Esophagus muscularis mucosa (tissue), 3 donors: ENCODE data around the gene GNG13.

ENCODE experiments used
- POLR2A ChIP-seq: fragments of 450-650 bp; IDR thresholded peaks from one replicate; pipeline ENCODE4 v1.6.1; 2017; ENCODE audit warnings: antibody characterized with exemption, moderate library complexity, mild to moderate bottlenecking, low read depth
- POLR2AphosphoS5 ChIP-seq, 2 donors: sonication (generic); formaldehyde crosslinking; IDR thresholded peaks; one replicate each; pipeline ENCODE4 v1.6.1; 2017; ENCODE audit warnings: antibody characterized with exemption in 2 of 2
- TF ChIP-seq, protein P1 (sequence below), 3 experiments: fragments of 200-600 bp in 2 of 3; fragments of 450-650 bp in 1 of 3; sonication (generic) in 2 of 3; IDR thresholded peaks; one replicate each; pipeline ENCODE4 v1.5.1; 2017 to 2019; ENCODE audit warnings: antibody characterized with exemption in 3 of 3, mild to moderate bottlenecking in 2 of 3, moderate library complexity in 1 of 3

DNA sequence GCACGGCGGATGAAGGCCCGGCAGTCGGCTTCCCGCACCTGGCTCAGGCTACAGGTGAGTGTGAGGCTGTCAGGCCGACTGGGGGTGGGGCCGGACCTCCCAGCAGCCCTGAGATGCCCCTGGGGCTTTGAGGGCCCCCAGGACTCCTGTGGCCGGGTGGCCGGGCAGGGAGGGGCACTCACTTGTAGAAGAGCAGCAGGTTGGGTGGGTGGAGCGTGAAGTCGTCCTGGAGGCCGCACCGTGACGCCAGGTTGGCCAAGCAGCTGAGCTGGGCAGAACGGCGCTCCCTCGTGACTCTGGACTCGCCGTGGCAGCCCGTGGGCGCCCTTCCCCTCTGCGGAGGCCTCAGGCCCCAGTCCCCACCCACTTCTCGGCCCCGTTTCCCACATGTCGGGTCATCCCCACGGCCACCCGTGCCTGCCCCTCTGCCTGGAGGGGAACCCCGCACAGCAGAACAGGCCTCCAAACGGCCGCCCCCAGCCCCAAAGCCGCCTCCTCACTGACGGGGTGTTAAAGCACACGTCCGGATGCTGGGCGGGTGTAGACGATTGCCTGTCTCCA is 25.2 kb downstream of the GNG13 start:
- TF ChIP-seq, protein P1, sequence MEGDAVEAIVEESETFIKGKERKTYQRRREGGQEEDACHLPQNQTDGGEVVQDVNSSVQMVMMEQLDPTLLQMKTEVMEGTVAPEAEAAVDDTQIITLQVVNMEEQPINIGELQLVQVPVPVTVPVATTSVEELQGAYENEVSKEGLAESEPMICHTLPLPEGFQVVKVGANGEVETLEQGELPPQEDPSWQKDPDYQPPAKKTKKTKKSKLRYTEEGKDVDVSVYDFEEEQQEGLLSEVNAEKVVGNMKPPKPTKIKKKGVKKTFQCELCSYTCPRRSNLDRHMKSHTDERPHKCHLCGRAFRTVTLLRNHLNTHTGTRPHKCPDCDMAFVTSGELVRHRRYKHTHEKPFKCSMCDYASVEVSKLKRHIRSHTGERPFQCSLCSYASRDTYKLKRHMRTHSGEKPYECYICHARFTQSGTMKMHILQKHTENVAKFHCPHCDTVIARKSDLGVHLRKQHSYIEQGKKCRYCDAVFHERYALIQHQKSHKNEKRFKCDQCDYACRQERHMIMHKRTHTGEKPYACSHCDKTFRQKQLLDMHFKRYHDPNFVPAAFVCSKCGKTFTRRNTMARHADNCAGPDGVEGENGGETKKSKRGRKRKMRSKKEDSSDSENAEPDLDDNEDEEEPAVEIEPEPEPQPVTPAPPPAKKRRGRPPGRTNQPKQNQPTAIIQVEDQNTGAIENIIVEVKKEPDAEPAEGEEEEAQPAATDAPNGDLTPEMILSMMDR (IDR thresholded peaks at IDR 0.05) = no peak
- TF ChIP-seq POLR2AphosphoS5 (IDR thresholded peaks at IDR 0.05) = no peak
- TF ChIP-seq POLR2A = no peak
